ENCODE data around the gene FBXL17.

- TF ChIP-seq CTCF (IDR thresholded peaks at IDR 0.05) (no peak), RAD21 (conservative IDR thresholded peaks at IDR 0.05 in 1 of 2, IDR thresholded peaks at IDR 0.05 in 1 of 2) (no peak), BHLHE40 (IDR thresholded peaks at IDR 0.05; ENCODE audit: low read depth, low read length) (no peak), MYC (IDR thresholded peaks at IDR 0.05; ENCODE audit: borderline replicate concordance, low read length) (no peak), POLR2A (IDR thresholded peaks at IDR 0.05; ENCODE audit: low read length) (no peak), SMC3 (IDR thresholded peaks at IDR 0.05) (no peak), ZNF302 (CRISPR knock-in tag; IDR thresholded peaks at IDR 0.05) (no peak), HMGXB4 (CRISPR knock-in tag; IDR thresholded peaks at IDR 0.05; ENCODE audit: borderline replicate concordance) (no peak), ZFP36 (IDR thresholded peaks at IDR 0.05; ENCODE audit: borderline replicate concordance, partially characterized antibody) (no peak), RARB (CRISPR knock-in tag; IDR thresholded peaks at IDR 0.05) (no peak), PBX3 (IDR thresholded peaks at IDR 0.05) (no peak), RFX5 (IDR thresholded peaks at IDR 0.05) (no peak)
Measured at GRCh38 chr5:107831612-107832395, 550.1 kb downstream of the FBXL17 start.

All from A549 (cell line).